ACC112 (cell line): ENCODE data around the gene NAP1L4.
A peak's percentile ranks its signal among the peaks of the same experiment; 100 is the strongest.
"Not testable (repeated sequence)": the region's sequence is repeated elsewhere in the genome, so short reads cannot be mapped to it uniquely, and the experiment has no call there.

Source experiments
- H2AFZ ChIP-seq: fragments of 200-600 bp; sonication (generic); one replicate; pipeline ENCODE4 v1.6.0; 2017; ENCODE audit warnings: antibody characterized with exemption, low read length; ENCODE audit not compliant: unreplicated experiment
- H3K27ac ChIP-seq: fragments of 200-600 bp; sonication (generic); 2 replicates; pipeline ENCODE4 v1.5.1; 2014; ENCODE audit warnings: low read depth, mild to moderate bottlenecking, antibody characterized with exemption, low read length, moderate library complexity
- H3K27me3 ChIP-seq: fragments of 200-600 bp; sonication (generic); 2 replicates; pipeline ENCODE4 v1.6.1; 2014; ENCODE audit warnings: mild to moderate bottlenecking, antibody characterized with exemption, low read length, moderate library complexity, mixed read lengths; ENCODE audit not compliant: insufficient read depth
- H3K36me3 ChIP-seq: fragments of 200-600 bp; sonication (generic); 2 replicates; pipeline ENCODE4 v1.6.1; 2016; ENCODE audit warnings: mild to moderate bottlenecking, antibody characterized with exemption, low read length, moderate library complexity, mixed read lengths; ENCODE audit not compliant: insufficient read depth
- H3K4me1 ChIP-seq: fragments of 200-600 bp; sonication (generic); one replicate; pipeline ENCODE4 v1.6.1; 2016; ENCODE audit warnings: low read length, mixed read lengths; ENCODE audit not compliant: insufficient read depth, unreplicated experiment, control insufficient read depth
- H3K4me3 ChIP-seq: fragments of 200-600 bp; sonication (generic); 2 replicates; pipeline ENCODE4 v1.5.1; 2014; ENCODE audit warnings: mild to moderate bottlenecking, low read depth, low read length
- H3K79me2 ChIP-seq: fragments of 200-600 bp; sonication (generic); one replicate; pipeline ENCODE4 v1.6.0; 2016; ENCODE audit warnings: low read length; ENCODE audit not compliant: control insufficient read depth, unreplicated experiment, insufficient read depth

NAP1L4 gene

GRCh38 chr11:2913776-2914175, 78.4 kb downstream of the NAP1L4 start:
- H3K36me3 ChIP-seq, result no peaks in the 10 kb centered on the region
- H3K4me1 ChIP-seq, result peaks cover 20% of the 10 kb centered on the region
- no peak overlapping the region for H2AFZ ChIP-seq
- H3K27me3 ChIP-seq, result no peaks in the 10 kb centered on the region
- H3K4me3 ChIP-seq, result no peak overlapping the region
- no peak overlapping the region for H3K27ac ChIP-seq
- no peaks in the 10 kb centered on the region for H3K79me2 ChIP-seq

DNA sequence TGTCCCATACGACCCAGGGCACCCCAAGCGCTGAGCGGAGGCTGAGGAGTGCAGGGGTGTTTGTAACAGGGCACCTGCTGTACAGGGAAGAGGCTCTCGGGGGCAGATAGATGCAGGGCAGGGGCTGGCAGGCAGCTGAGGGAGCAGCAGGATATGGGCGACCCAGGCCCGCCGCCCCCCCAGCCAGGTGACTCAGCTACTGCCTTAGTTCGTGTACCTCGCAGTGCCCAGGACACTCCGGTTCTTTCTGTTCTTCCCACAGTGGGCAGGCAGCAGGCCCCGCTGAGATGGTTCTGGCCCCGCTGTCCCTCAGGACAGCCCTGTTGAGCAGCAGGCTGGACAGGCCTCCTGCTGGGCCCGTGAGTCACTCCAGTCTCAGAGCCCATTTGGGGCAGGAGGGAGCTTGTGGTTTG, 79.1 kb downstream of the NAP1L4 start:
- H3K4me1 ChIP-seq, result peaks cover 20% of the 10 kb centered on the region
- H3K36me3 ChIP-seq, result no peaks in the 10 kb centered on the region
- peak overlapping the region; percentile 47 for H3K27ac ChIP-seq
- no peaks in the 10 kb centered on the region for H3K79me2 ChIP-seq
- H3K4me3 ChIP-seq, result peak overlapping the region; percentile 8; the same call in 1 of the 2 replicates
- H2AFZ ChIP-seq, result no peak overlapping the region
- H3K27me3 ChIP-seq, result no peaks in the 10 kb centered on the region

DNA sequence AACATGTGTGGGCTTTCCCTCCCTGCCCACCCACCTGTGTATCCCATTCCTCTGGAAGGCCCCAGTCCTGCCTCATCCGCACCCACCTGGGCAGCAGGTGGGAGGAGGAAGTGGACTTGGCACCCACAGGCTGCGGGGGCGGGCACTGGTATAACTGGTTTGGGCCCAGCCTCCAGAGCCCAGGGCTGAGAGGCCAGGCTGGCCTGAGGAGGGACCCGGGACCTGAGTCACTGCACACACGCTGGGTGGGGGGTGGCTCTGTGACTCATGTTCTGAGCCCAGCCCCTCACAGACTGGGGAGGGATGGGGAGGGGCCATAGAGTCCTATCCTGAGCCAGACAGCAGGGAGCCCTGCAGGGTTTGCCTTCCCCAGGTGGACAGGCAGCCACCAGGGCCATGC, 79.6 kb downstream of the NAP1L4 start:
- Histone ChIP-seq H2AFZ (no peak overlapping the region), H3K27ac (peak overlapping the region; percentile 47), H3K27me3 (no peaks in the 10 kb centered on the region), H3K79me2 (no peaks in the 10 kb centered on the region), H3K4me1 (peaks cover 20% of the 10 kb centered on the region), H3K4me3 (peak overlapping the region; percentile 8; the same call in 1 of the 2 replicates), H3K36me3 (no peaks in the 10 kb centered on the region)

DNA sequence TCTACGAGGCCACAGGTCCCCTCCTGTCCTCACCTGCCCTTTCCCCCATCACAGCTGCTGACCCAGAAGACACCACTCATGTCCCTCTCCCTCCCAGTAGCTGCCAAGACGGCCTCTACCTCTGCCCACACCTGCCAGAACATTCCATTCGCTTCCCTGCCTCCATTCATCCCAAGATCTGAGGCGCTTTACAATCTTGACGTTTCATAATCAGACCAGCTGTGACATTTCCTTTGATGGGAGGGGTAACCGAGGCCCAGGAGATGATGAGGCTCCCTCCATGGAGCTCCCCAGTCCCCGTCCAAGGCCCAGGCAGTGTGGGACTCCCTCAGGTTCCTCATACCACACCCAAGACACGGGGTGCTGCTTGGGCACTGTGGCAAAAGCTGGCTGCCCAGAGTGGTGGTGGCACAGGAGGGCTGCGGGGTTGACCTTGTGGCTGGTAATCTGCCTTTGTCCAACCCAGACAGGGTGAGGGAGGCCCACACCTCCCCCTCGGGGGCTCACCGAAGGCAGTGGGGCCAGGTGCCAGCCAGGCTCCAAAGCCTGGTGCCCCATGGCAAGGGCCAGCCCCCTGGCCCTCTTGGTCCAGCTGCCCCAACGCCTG, 80.2 kb downstream of the NAP1L4 start:
- Histone ChIP-seq H3K27me3 (no peaks in the 10 kb centered on the region), H3K27ac (no peak overlapping the region), H2AFZ (no peak overlapping the region), H3K36me3 (no peaks in the 10 kb centered on the region), H3K4me3 (no peak overlapping the region), H3K79me2 (no peaks in the 10 kb centered on the region), H3K4me1 (peaks cover 20% of the 10 kb centered on the region)

- no peak overlapping the region for H2AFZ ChIP-seq
- peaks cover 20% of the 10 kb centered on the region for H3K4me1 ChIP-seq
- H3K27me3 ChIP-seq, result no peaks in the 10 kb centered on the region
- H3K79me2 ChIP-seq, result no peaks in the 10 kb centered on the region
- no peak overlapping the region for H3K27ac ChIP-seq
- no peaks in the 10 kb centered on the region for H3K36me3 ChIP-seq
- no peak overlapping the region for H3K4me3 ChIP-seq
Observed at GRCh38 chr11:2911088-2911784, 80.9 kb downstream of the NAP1L4 start.

DNA sequence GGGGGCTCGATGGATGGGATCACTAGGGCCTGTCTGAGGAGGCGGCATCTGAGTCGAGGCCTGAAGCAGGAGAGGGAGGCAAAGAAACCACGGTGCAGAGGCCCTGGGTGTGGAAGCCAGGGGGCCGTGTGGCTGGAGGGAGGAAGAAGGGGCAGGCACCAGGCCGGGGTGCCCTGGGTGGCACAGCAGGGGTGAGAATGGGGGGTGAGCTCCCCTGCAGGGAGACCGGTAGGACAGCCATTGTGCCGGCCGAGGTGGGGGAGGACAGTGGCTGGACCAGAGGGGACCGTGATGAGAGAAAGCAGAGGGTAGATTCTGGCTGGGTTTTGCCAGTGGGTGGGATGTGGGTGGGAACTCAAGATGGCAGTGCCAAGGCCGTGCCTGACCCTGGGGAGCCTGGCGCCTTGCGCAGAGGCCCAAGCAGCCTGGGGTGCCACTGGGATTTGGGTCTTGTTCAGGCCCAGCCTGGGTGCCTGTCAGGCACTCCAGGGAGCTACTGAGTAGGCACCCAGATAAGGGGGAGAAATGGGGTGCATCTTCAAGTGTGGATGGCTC, 81.7 kb downstream of the NAP1L4 start:
- Histone ChIP-seq H3K27ac (no peak overlapping the region), H3K4me3 (no peak overlapping the region), H2AFZ (no peak overlapping the region), H3K27me3 (no peaks in the 10 kb centered on the region), H3K79me2 (no peaks in the 10 kb centered on the region), H3K36me3 (0 out of 2 replicates have a peak, but pooled peaks cover 2% of the 10 kb centered on the region), H3K4me1 (peaks cover 20% of the 10 kb centered on the region)

- Histone ChIP-seq H2AFZ (no peak overlapping the region), H3K4me3 (no peak overlapping the region), H3K27me3 (no peaks in the 10 kb centered on the region)
Observed at GRCh38 chr11:2909133-2909902, 82.8 kb downstream of the NAP1L4 start.

DNA sequence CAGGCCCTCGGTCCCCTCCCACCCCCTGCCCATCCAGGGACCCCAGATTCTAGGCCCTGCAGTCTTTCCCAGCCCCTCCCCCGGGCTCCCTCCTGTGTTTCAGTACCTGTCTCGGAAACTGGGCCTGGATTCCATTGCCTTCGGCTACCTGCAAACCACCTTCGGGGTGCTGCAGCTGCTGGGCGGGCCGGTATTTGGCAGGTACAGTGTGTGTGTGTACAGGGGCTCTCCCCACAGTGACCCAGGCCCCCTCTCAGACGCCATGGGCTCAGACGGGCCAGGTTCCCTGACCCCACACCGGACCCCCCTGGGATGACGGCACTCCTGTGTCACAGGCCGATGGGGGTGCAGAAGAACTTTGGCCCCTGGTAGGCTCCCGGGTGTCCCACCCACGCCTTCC, 84.0 kb downstream of the NAP1L4 start:
- no peak overlapping the region for H3K27ac ChIP-seq
- no peaks in the 10 kb centered on the region for H3K79me2 ChIP-seq
- no peak overlapping the region for H2AFZ ChIP-seq
- no peak overlapping the region for H3K4me3 ChIP-seq
- no peaks in the 10 kb centered on the region for H3K27me3 ChIP-seq
- H3K36me3 ChIP-seq, result 0 out of 2 replicates have a peak, but pooled peaks cover 2% of the 10 kb centered on the region
- peaks cover 21% of the 10 kb centered on the region for H3K4me1 ChIP-seq

More at GRCh38 chr11:2909133-2909902, 82.8 kb downstream of the NAP1L4 start:
- Histone ChIP-seq H3K36me3 (0 out of 2 replicates have a peak, but pooled peaks cover 2% of the 10 kb centered on the region), H3K4me1 (peaks cover 20% of the 10 kb centered on the region), H3K27ac (no peak overlapping the region), H3K79me2 (no peaks in the 10 kb centered on the region)

- H3K4me3 ChIP-seq, H3K36me3 ChIP-seq, H2AFZ ChIP-seq, H3K27ac ChIP-seq, H3K79me2 ChIP-seq, H3K27me3 ChIP-seq: not testable (repeated sequence)
- H3K4me1 ChIP-seq, result peaks cover 13% of the 10 kb centered on the region
Observed at GRCh38 chr11:2905299-2905698, 86.8 kb downstream of the NAP1L4 start.

- Histone ChIP-seq H3K79me2 (no peaks in the 10 kb centered on the region), H2AFZ (no peak overlapping the region), H3K27me3 (no peaks in the 10 kb centered on the region), H3K27ac (no peak overlapping the region), H3K36me3 (0 out of 2 replicates have a peak, but pooled peaks cover 2% of the 10 kb centered on the region), H3K4me3 (no peak overlapping the region), H3K4me1 (peaks cover 18% of the 10 kb centered on the region)
Observed at GRCh38 chr11:2904153-2905052, 87.7 kb downstream of the NAP1L4 start.
